SU-DHL-6 (cell line): Measurements from ENCODE around the gene ID1.

Experiments used
- EZH2phosphoT487 ChIP-seq: fragments of 200-600 bp; sonication (generic), shearing (Covaris generic); conservative IDR thresholded peaks from 2 replicates; pipeline ENCODE4 v1.6.1; 2018; ENCODE audit warnings: mild to moderate bottlenecking, antibody characterized with exemption, low read length, moderate library complexity, mixed read lengths
- TF ChIP-seq, protein P1 (sequence below): fragments of 200-600 bp; sonication (generic); IDR thresholded peaks from one replicate; pipeline ENCODE4 v1.5.1; 2017; ENCODE audit warnings: antibody characterized with exemption, mild to moderate bottlenecking, low read length, moderate library complexity; ENCODE audit not compliant: insufficient read depth, poor library complexity, severe bottlenecking

DNA sequence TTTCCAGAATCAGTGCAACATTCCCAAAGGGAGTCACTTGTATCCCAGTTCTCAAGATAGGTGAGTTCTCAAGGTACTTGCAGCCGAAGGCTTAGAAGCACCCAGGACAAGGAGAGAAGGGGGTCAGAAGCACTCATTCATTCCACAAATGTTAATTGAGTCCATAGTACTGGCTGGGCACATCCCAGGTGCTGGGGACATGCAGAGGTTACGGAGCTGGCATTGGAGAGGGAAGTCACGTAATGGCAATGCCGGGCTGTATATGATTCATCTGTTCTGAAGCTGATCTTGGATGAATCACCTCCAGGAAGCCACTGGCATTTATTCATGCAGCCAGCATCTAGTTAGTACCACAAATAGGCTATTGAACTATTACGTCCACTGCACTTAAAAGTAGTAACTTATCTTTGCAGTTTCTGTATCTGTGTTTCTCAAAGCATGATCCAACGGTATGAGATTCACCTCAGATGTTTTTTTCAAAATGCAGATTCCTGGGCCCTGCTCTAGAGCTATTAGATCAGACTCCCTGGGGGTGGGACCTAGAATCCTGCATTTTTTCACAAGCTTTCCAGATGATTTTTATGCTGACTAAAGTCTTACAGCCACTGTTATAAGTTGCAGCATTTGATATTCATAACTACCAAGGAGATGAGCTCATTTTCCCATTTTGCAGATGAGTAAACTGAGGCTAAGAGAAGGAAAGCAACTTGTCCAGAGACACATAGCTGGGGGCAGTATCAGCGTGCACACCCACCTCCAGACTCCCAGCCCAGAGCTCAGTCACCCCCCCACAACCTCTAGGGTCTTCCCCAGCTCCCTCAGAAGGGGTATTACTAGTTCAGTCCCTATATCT is 44.1 kb upstream of the ID1 start:
- no peak for TF ChIP-seq EZH2phosphoT487
- TF ChIP-seq, protein P1, sequence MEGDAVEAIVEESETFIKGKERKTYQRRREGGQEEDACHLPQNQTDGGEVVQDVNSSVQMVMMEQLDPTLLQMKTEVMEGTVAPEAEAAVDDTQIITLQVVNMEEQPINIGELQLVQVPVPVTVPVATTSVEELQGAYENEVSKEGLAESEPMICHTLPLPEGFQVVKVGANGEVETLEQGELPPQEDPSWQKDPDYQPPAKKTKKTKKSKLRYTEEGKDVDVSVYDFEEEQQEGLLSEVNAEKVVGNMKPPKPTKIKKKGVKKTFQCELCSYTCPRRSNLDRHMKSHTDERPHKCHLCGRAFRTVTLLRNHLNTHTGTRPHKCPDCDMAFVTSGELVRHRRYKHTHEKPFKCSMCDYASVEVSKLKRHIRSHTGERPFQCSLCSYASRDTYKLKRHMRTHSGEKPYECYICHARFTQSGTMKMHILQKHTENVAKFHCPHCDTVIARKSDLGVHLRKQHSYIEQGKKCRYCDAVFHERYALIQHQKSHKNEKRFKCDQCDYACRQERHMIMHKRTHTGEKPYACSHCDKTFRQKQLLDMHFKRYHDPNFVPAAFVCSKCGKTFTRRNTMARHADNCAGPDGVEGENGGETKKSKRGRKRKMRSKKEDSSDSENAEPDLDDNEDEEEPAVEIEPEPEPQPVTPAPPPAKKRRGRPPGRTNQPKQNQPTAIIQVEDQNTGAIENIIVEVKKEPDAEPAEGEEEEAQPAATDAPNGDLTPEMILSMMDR = no peak
